Measurements from ENCODE around the gene POU2F1. TPM values are rescaled to one million over a fixed set of nuclear protein-coding genes. Genes with fewer than 3 reads are reported as not detected.
"Not testable (repeated sequence)": the region's sequence is repeated elsewhere in the genome, so short reads cannot be mapped to it uniquely, and the experiment has no call there.

The POU2F1 gene
- total RNA-seq, 1 experiment from 2014 or later: 25.3 TPM

DNA sequence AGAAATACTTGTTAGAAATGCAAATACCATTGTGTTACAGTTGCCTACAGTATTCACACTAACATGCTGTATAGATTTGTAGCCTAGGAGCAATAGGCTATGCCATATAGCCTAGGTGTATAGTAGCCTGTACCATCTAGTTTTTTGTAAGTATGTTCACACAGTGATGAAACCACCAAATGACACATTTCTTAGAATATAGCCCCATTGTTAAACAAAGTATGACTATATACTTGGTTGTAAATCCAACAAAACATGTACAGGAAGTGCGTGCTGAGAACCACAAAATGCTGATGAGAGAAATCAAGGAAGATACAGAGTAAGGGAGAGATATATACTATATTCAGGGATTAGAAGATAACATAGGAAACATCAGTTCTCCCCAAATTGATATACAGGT lies 92.2 kb downstream of the POU2F1 start:
- no TSS peak for BruUV-seq (replicated peaks)
- no peaks in the 10 kb centered on the region for H3K27me3 Mint-ChIP-seq (ENCODE audit: unreplicated experiment)
- intact Hi-C loops (cut with micrococcal nuclease; ENCODE audit: unreplicated experiment): no loop called here
- no peak overlapping the region for H3K27ac Mint-ChIP-seq (ENCODE audit: unreplicated experiment)
- DNase-seq: no peak
- no peaks in the 10 kb centered on the region for H3K36me3 Mint-ChIP-seq (ENCODE audit: insufficient read depth, unreplicated experiment)
- TF ChIP-seq, protein P1, sequence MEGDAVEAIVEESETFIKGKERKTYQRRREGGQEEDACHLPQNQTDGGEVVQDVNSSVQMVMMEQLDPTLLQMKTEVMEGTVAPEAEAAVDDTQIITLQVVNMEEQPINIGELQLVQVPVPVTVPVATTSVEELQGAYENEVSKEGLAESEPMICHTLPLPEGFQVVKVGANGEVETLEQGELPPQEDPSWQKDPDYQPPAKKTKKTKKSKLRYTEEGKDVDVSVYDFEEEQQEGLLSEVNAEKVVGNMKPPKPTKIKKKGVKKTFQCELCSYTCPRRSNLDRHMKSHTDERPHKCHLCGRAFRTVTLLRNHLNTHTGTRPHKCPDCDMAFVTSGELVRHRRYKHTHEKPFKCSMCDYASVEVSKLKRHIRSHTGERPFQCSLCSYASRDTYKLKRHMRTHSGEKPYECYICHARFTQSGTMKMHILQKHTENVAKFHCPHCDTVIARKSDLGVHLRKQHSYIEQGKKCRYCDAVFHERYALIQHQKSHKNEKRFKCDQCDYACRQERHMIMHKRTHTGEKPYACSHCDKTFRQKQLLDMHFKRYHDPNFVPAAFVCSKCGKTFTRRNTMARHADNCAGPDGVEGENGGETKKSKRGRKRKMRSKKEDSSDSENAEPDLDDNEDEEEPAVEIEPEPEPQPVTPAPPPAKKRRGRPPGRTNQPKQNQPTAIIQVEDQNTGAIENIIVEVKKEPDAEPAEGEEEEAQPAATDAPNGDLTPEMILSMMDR (IDR thresholded peaks at IDR 0.05; ENCODE audit: unreplicated experiment): no peak
- H3K9me3 Mint-ChIP-seq (ENCODE audit: low read depth, unreplicated experiment): peaks cover 6% of the 10 kb centered on the region
- H3K4me1 Mint-ChIP-seq (ENCODE audit: low read depth, unreplicated experiment): no peaks in the 10 kb centered on the region
- CTCF ChIA-PET: no interaction called here
- H3K4me3 Mint-ChIP-seq (ENCODE audit: low read depth, unreplicated experiment): no peak overlapping the region

DNA sequence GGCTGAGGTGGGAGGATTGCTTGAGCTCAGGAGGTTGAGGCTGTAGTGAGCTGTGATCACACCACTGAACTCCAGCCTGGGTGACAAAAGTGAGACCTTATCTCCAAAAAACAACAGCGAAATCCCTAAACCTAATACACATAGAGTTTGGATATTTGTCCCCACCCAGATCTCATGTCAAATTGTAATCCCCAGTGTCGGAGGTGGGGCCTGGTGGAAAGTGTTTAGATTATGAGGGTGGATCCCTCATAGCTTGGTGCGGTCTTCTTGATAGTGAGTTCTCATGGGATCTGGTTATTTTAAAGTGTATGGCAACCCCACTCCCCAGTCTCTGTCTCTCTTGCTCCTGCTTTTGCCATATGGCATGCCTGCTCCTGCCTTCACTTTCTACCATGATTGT lies 94.0 kb downstream of the POU2F1 start:
- Mint-ChIP-seq H3K27me3 (ENCODE audit: unreplicated experiment) (no peaks in the 10 kb centered on the region), H3K4me3 (ENCODE audit: low read depth, unreplicated experiment) (no peak overlapping the region), H3K9me3 (ENCODE audit: low read depth, unreplicated experiment) (peaks cover 9% of the 10 kb centered on the region), H3K27ac (ENCODE audit: unreplicated experiment) (no peak overlapping the region), H3K36me3 (ENCODE audit: insufficient read depth, unreplicated experiment) (no peaks in the 10 kb centered on the region), H3K4me1 (ENCODE audit: low read depth, unreplicated experiment) (no peaks in the 10 kb centered on the region)
- TF ChIP-seq, protein P1 (IDR thresholded peaks at IDR 0.05; ENCODE audit: unreplicated experiment): no peak
- intact Hi-C loops (cut with micrococcal nuclease; ENCODE audit: unreplicated experiment): no loop called here
- DNase-seq: no peak
- no TSS peak for BruUV-seq (replicated peaks)
- CTCF ChIA-PET: interaction anchor here (0.6 kb wide), 1 partner anchor 194 kb away, joined by 7 read pairs; no protein-coding TSS in a partner anchor

DNA sequence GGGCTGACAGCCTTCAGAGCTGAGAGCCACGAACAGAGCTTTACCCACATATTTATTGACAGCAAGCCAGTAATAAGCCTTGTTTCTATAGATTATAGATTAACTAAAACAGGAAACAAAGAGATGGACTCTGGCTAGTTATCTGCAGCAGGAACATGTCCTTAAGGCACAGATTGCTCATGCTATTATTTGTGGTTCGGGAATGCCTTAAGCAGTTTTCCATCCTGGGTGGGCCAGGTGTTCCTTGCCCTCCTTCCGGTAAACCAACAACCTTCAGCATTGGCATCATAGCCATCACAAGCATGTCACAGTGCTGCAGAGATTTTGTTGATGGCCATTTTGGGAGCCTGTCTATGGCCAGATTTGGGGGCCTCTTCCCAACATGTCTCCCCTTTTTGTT lies 96.8 kb downstream of the POU2F1 start:
- intact Hi-C loops (cut with micrococcal nuclease; ENCODE audit: unreplicated experiment): no loop called here
- no TSS peak for BruUV-seq (replicated peaks)
- peaks cover 9% of the 10 kb centered on the region for H3K9me3 Mint-ChIP-seq (ENCODE audit: low read depth, unreplicated experiment)

DNA sequence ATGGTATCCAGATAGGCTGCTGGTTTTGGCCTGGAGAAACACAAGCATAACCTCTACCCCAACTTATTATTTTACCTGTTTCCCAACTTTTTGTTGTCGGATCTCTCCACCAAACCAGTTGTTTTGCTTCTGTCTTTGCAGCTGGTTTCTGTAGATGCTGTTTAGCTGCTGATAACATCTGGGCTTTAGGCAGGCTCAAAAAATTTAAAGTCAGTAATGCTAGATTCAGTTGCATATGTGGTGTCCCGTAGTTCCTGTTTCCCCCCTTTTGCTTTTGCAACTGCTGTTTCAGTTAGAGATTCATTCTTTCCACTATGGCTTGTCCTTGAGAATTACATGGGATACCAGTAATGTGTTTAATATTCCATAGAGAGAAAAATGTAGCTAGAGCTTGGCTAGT lies 98.5 kb downstream of the POU2F1 start:
- not testable (repeated sequence) for DNase-seq
- CTCF ChIA-PET: interaction anchor here (0.5 kb wide), 1 partner anchor 31 kb away, joined by 3 read pairs; no protein-coding TSS in a partner anchor

More for the DNA sequence above, 96.8 kb downstream of the POU2F1 start:
- H3K27ac Mint-ChIP-seq (ENCODE audit: unreplicated experiment): no peak overlapping the region
- H3K4me1 Mint-ChIP-seq (ENCODE audit: low read depth, unreplicated experiment): no peaks in the 10 kb centered on the region
- CTCF ChIA-PET: no interaction called here
- TF ChIP-seq, protein P1 (IDR thresholded peaks at IDR 0.05; ENCODE audit: unreplicated experiment): no peak
- no peak for DNase-seq
- no peaks in the 10 kb centered on the region for H3K27me3 Mint-ChIP-seq (ENCODE audit: unreplicated experiment)
- H3K4me3 Mint-ChIP-seq (ENCODE audit: low read depth, unreplicated experiment): no peak overlapping the region
- no peaks in the 10 kb centered on the region for H3K36me3 Mint-ChIP-seq (ENCODE audit: insufficient read depth, unreplicated experiment)

DNA sequence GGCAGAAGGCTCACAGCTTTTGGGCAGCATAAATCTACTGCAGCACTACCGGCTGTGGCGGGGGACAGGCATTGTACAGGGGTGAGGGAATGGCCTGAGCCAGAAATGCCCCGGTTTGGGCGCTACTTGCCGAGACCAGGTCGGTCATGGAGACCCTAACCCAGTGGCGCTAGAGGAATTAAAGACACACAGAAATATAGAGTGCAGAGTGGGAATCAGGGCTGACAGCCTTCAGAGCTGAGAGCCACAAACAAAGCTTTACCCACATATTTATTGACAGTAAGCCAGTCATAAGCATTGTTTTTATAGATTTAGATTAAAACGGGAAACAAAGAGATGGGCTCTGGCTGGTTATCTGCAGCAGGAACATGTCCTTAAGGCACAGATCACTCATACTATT lies 101.8 kb downstream of the POU2F1 start:
- BruUV-seq (replicated peaks): no TSS peak
- no peak for DNase-seq
- no peaks in the 10 kb centered on the region for H3K27me3 Mint-ChIP-seq (ENCODE audit: unreplicated experiment)
- no peak overlapping the region for H3K4me3 Mint-ChIP-seq (ENCODE audit: low read depth, unreplicated experiment)
- CTCF ChIA-PET: no interaction called here
- no peaks in the 10 kb centered on the region for H3K4me1 Mint-ChIP-seq (ENCODE audit: low read depth, unreplicated experiment)
- H3K27ac Mint-ChIP-seq (ENCODE audit: unreplicated experiment): no peak overlapping the region
- peaks cover 8% of the 10 kb centered on the region for H3K9me3 Mint-ChIP-seq (ENCODE audit: low read depth, unreplicated experiment)
- intact Hi-C loops (cut with micrococcal nuclease; ENCODE audit: unreplicated experiment): no loop called here
- TF ChIP-seq, protein P1 (IDR thresholded peaks at IDR 0.05; ENCODE audit: unreplicated experiment): no peak
- no peaks in the 10 kb centered on the region for H3K36me3 Mint-ChIP-seq (ENCODE audit: insufficient read depth, unreplicated experiment)

More for the DNA sequence above, 98.5 kb downstream of the POU2F1 start:
- H3K27me3 Mint-ChIP-seq (ENCODE audit: unreplicated experiment); H3K27ac Mint-ChIP-seq (ENCODE audit: unreplicated experiment); H3K4me3 Mint-ChIP-seq (ENCODE audit: low read depth, unreplicated experiment); H3K36me3 Mint-ChIP-seq (ENCODE audit: insufficient read depth, unreplicated experiment); intact Hi-C loops (cut with micrococcal nuclease; ENCODE audit: unreplicated experiment); H3K4me1 Mint-ChIP-seq (ENCODE audit: low read depth, unreplicated experiment); BruUV-seq (replicated peaks): not testable (repeated sequence)
- peaks cover 11% of the 10 kb centered on the region for H3K9me3 Mint-ChIP-seq (ENCODE audit: low read depth, unreplicated experiment)
